Coronary artery (tissue), 2 donors: Measurements from ENCODE around the gene VCAM1.
A peak's percentile ranks its signal among the peaks of the same experiment; 100 is the strongest.

Experiments
- DNase-seq: peaks from one replicate; pipeline ENCODE4 v3.0.0-alpha.2; 2017; ENCODE audit warnings: low spot score
- H3K27ac ChIP-seq, 2 donors: fragments of 200-600 bp; sonication (generic); one replicate each; pipeline ENCODE4 v1.5.1; 2016 to 2019
- H3K4me3 ChIP-seq: fragments of 200-600 bp; sonication (generic); 2 replicates; pipeline ENCODE4 v1.5.1; 2016; ENCODE audit warnings: mild to moderate bottlenecking, moderate library complexity
- CTCF ChIP-seq: fragments of 200-600 bp; sonication (generic); IDR thresholded peaks from one replicate; pipeline ENCODE4 v1.5.1; 2019; ENCODE audit warnings: antibody characterized with exemption

VCAM1 gene

GRCh38 chr1:100719490-100719889 lies at the start of gene VCAM1:
Gene VCAM1, plus strand, starts transcription at chr1:100719742. Its CDS starts 119 bp downstream, at chr1:100719861.
- no peak for DNase-seq
- peak within 1 kb of the TSS; percentile 61 for H3K4me3 ChIP-seq
- TF ChIP-seq CTCF = no peak
- H3K27ac ChIP-seq = peak within 1 kb of the TSS; percentile 13 to 65

- TF ChIP-seq CTCF = no peak
- DNase-seq = no peak
- H3K27ac ChIP-seq = no peak overlapping the region
- no peak overlapping the region for H3K4me3 ChIP-seq
These were observed 49.5 kb upstream of the VCAM1 start for GRCh38 chr1:100670083-100670482.

GRCh38 chr1:100671601-100672000 lies 47.9 kb upstream of the VCAM1 start:
- DNase-seq = no peak
- Histone ChIP-seq H3K27ac (no peak overlapping the region), H3K4me3 (no peak overlapping the region)
- no peak for TF ChIP-seq CTCF

- DNase-seq = no peak
- Histone ChIP-seq H3K27ac (no peak overlapping the region), H3K4me3 (no peak overlapping the region)
- TF ChIP-seq CTCF = no peak
These were observed 35.8 kb upstream of the VCAM1 start for GRCh38 chr1:100683448-100684349.

GRCh38 chr1:100699744-100700143 lies 19.8 kb upstream of the VCAM1 start:
- TF ChIP-seq CTCF = no peak
- no peak overlapping the region for H3K27ac ChIP-seq
- DNase-seq = no peak
- no peak overlapping the region for H3K4me3 ChIP-seq

GRCh38 chr1:100700586-100700985 lies 19.0 kb upstream of the VCAM1 start:
- H3K27ac ChIP-seq = no peak overlapping the region
- DNase-seq = no peak
- no peak for TF ChIP-seq CTCF
- H3K4me3 ChIP-seq = no peak overlapping the region

- no peak overlapping the region for H3K4me3 ChIP-seq
- no peak for TF ChIP-seq CTCF
- H3K27ac ChIP-seq = peak overlapping the region in 1 of 2 donors; percentile 38
- DNase-seq = no peak
These were observed 16.5 kb upstream of the VCAM1 start for GRCh38 chr1:100703052-100703451.
